Skeletal muscle satellite cell (primary cell): ENCODE measurements around the gene MRPL3.

Experiments used
- H3K27me3 ChIP-seq: 2 replicates; pipeline ENCODE4 v1.7.0; 2013; ENCODE audit warnings: low read length; ENCODE audit not compliant: control insufficient read depth, insufficient read depth
- H3K36me3 ChIP-seq: 2 replicates; pipeline ENCODE4 v1.7.0; 2013; ENCODE audit warnings: mild to moderate bottlenecking, control low read depth, low read length; ENCODE audit not compliant: insufficient read depth
- H3K4me1 ChIP-seq: 2 replicates; pipeline ENCODE4 v1.7.0; 2013; ENCODE audit warnings: low read length; ENCODE audit not compliant: control insufficient read depth, insufficient read depth
- H3K4me2 ChIP-seq: 2 replicates; pipeline ENCODE4 v1.7.0; 2013; ENCODE audit warnings: mild to moderate bottlenecking, low read length
- H3K4me3 ChIP-seq: 2 replicates; pipeline ENCODE4 v1.7.0; 2013; ENCODE audit warnings: low read length
- H3K9ac ChIP-seq: 2 replicates; pipeline ENCODE4 v1.7.0; 2013; ENCODE audit warnings: mild to moderate bottlenecking, low read depth, low read length, moderate library complexity
- H3K9me3 ChIP-seq: replicated peaks from 2 replicates; pipeline ENCODE4 v1.7.0; 2013; ENCODE audit warnings: mild to moderate bottlenecking, control low read depth, low read length

MRPL3 gene

GRCh38 chr3:131538968-131539367 lies 36.2 kb upstream of the MRPL3 start:
- no peaks in the 10 kb centered on the region for H3K9me3 ChIP-seq
- no peaks in the 10 kb centered on the region for H3K36me3 ChIP-seq
- peaks cover 14% of the 10 kb centered on the region for H3K4me1 ChIP-seq
- no peak overlapping the region for H3K4me2 ChIP-seq
- H3K27me3 ChIP-seq, result no peaks in the 10 kb centered on the region
- H3K9ac ChIP-seq, result no peak overlapping the region
- no peak overlapping the region for H3K4me3 ChIP-seq

DNA sequence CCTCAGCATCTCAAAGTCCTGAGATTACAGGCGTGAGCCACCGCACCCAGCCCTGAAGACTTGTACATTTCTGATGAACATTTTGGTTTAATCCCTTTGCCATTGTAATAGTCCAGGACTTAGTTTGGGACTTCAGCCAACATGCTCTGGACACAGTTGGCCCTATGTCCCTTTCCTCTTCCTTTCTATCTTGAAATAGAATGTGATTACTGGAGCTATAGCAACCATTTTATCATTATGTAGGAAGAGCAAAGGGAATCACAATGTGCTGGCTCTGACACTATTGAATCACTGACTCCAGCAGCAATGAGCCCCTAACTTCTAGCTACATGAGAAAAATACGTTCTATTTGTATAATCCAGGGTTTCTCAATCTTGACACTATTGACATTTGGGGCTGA lies 34.8 kb upstream of the MRPL3 start:
- no peak overlapping the region for H3K4me2 ChIP-seq
- H3K4me3 ChIP-seq, result no peak overlapping the region
- peaks cover 9% of the 10 kb centered on the region for H3K4me1 ChIP-seq
- H3K27me3 ChIP-seq, result no peaks in the 10 kb centered on the region
- H3K9me3 ChIP-seq, result no peaks in the 10 kb centered on the region
- H3K9ac ChIP-seq, result no peak overlapping the region
- H3K36me3 ChIP-seq, result no peaks in the 10 kb centered on the region

- Histone ChIP-seq H3K27me3 (no peaks in the 10 kb centered on the region), H3K4me1 (peaks cover 9% of the 10 kb centered on the region), H3K4me2 (peak overlapping the region; percentile 59), H3K4me3 (peak overlapping the region; percentile 13), H3K9me3 (no peaks in the 10 kb centered on the region), H3K36me3 (no peaks in the 10 kb centered on the region), H3K9ac (peak overlapping the region; percentile 32)
Measured at GRCh38 chr3:131535596-131535995, 32.8 kb upstream of the MRPL3 start.

DNA sequence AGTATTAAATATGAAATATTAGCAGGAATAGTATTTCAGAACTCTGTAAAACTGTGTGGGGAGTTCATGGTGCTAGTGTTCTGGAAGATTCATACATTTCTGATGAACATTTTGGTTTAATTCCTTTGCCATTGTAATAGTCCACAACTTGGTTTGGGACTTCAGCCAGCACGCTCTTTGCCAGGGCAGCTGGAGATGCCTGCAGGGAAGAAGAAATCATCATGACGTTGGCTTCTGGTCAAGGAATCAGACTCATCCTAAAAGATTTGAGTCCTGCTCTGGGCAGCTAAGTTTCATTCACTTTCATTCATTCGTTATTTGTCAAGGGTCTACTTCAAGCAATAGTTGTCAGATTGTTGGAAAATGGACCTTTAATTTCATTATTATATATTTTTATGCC lies 32.4 kb upstream of the MRPL3 start:
- peak overlapping the region; percentile 59 for H3K4me2 ChIP-seq
- peak overlapping the region; percentile 32 for H3K9ac ChIP-seq
- no peaks in the 10 kb centered on the region for H3K27me3 ChIP-seq
- H3K4me1 ChIP-seq, result peaks cover 9% of the 10 kb centered on the region
- H3K4me3 ChIP-seq, result peak overlapping the region; percentile 13
- H3K36me3 ChIP-seq, result no peaks in the 10 kb centered on the region
- H3K9me3 ChIP-seq, result no peaks in the 10 kb centered on the region

DNA sequence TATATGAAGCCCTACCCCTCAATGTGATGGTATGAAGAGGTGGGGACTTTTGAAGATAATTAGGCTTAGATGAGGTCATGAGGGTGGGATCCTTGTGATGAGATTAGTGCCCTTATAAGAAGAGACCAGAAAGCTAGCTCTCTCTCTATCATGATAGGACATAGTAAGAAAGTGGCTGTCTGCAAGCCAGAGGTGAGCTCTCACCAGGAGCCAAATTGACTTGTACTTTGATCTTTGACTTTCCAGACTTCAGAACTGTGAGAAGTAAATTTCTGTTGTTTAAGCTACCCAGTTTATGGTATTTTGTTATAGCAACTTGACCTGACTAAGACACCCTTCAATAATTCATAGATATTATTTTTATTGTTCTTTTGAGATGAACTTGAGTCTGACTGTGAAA lies 29.9 kb upstream of the MRPL3 start:
- H3K4me2 ChIP-seq, result no peak overlapping the region
- no peaks in the 10 kb centered on the region for H3K9me3 ChIP-seq
- H3K27me3 ChIP-seq, result no peaks in the 10 kb centered on the region
- no peak overlapping the region for H3K4me3 ChIP-seq
- H3K36me3 ChIP-seq, result no peaks in the 10 kb centered on the region
- peaks cover 9% of the 10 kb centered on the region for H3K4me1 ChIP-seq
- no peak overlapping the region for H3K9ac ChIP-seq

DNA sequence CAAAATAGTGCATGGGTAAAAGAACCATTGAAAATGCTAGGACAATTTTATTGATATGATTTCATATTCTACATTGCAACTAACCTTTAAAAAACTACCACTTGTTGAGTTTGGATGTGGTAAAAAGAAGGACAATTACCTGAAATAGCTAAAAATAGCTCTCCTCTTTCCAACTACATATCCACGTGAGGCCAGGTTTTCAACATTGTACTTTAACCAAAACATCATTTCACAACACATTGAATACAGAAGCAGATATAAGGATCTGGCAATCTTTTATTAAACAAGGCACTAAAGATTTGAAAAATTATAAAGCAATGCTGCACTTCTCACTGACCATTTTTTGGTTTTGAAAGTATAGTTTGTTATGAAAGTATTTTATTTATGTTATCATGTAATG lies 28.1 kb upstream of the MRPL3 start:
- Histone ChIP-seq H3K36me3 (no peaks in the 10 kb centered on the region), H3K4me1 (peaks cover 11% of the 10 kb centered on the region), H3K9me3 (no peaks in the 10 kb centered on the region), H3K4me3 (no peak overlapping the region), H3K9ac (no peak overlapping the region), H3K27me3 (no peaks in the 10 kb centered on the region), H3K4me2 (no peak overlapping the region)

DNA sequence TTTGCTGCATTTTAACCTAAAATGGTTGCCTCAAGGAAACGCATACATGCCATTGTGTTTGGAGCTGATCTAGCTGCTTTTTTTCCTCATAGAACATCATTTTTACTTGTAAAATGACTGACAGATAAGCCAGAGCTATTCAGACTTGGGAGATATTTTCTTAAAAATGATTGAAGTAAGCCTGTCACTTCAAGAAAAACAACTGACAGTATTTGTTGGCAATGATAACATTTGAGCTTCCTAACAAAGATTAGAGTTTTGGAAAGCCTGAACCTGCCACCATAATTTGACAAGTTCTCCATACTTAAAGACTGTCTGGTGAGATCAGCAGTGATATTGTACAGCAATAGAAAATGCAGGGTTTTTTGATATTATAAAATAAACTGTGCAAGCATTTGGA lies 27.6 kb upstream of the MRPL3 start:
- H3K36me3 ChIP-seq, result no peaks in the 10 kb centered on the region
- H3K4me3 ChIP-seq, result no peak overlapping the region
- H3K9ac ChIP-seq, result no peak overlapping the region
- H3K27me3 ChIP-seq, result no peaks in the 10 kb centered on the region
- H3K4me1 ChIP-seq, result peaks cover 9% of the 10 kb centered on the region
- H3K9me3 ChIP-seq, result no peaks in the 10 kb centered on the region
- H3K4me2 ChIP-seq, result no peak overlapping the region

DNA sequence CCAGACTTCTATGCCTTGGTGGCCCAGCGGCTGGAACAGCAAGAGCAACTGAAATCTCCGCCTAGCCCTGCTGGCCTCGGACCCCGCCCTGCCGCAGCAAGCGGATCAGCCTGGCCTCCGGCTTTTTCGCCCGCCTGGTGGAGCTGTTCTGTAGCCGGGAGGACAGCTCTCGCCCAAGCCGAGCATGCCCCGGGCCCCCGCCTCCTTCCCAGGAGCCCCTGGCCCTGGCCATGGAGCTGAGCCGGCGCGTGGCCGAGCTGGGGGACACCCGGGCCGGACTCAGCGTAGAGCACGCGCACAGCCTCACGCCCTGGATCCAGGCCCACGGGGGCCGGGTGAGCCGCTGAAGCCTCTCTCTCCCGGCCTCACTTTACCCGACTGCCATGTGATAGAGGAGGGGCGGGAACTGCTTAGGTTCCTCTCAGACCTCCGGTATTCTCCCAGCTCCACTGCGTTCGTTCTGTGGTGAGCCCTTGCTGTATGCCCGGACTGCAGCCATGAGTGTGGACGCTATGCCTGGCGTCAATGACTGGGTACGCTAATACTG lies 24.1 kb upstream of the MRPL3 start:
- Histone ChIP-seq H3K36me3 (no peaks in the 10 kb centered on the region), H3K27me3 (peaks cover under 1% of the 10 kb centered on the region), H3K9me3 (no peaks in the 10 kb centered on the region), H3K4me3 (peak overlapping the region; percentile 77), H3K4me1 (peaks cover 6% of the 10 kb centered on the region), H3K9ac (peak overlapping the region; percentile 77), H3K4me2 (peak overlapping the region; percentile 96)

GRCh38 chr3:131518680-131519079 lies 15.9 kb upstream of the MRPL3 start:
- H3K4me2 ChIP-seq, result no peak overlapping the region
- peaks cover 3% of the 10 kb centered on the region for H3K27me3 ChIP-seq
- H3K36me3 ChIP-seq, result no peaks in the 10 kb centered on the region
- H3K9ac ChIP-seq, result no peak overlapping the region
- no peak overlapping the region for H3K4me3 ChIP-seq
- H3K9me3 ChIP-seq, result no peaks in the 10 kb centered on the region
- H3K4me1 ChIP-seq, result no peaks in the 10 kb centered on the region

GRCh38 chr3:131505421-131505820 lies 2.6 kb upstream of the MRPL3 start:
- peaks cover 19% of the 10 kb centered on the region for H3K4me1 ChIP-seq

GRCh38 chr3:131503320-131503635 lies 507 bp upstream of the MRPL3 start:
- H3K4me3 ChIP-seq, result peak overlapping the region; percentile 88

More at GRCh38 chr3:131505421-131505820, 2.6 kb upstream of the MRPL3 start:
- H3K27me3 ChIP-seq, result peaks cover 5% of the 10 kb centered on the region
- H3K4me2 ChIP-seq, result no peak overlapping the region
- no peaks in the 10 kb centered on the region for H3K9me3 ChIP-seq
- no peak overlapping the region for H3K4me3 ChIP-seq
- H3K36me3 ChIP-seq, result peaks cover 6% of the 10 kb centered on the region
- H3K9ac ChIP-seq, result no peak overlapping the region

DNA sequence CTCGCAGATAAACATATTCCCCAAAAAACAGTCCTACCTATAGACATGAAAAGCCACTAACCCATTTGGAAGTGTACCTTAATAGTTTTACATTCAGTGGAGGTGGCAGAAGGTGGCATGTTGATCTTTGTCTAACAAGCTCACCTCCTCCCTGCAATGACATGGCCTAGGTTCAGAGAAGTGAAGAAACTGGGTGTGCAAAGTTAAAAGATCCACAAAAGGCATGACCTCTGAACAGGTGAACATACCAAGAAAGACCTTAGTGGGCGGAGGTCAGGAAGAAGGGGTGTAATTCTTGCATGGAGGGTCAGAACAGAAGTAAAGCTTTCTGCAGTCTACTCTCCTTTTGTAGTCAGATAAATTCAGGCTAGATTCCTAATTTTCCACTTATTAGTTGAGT lies 822 bp downstream of the MRPL3 start:
- H3K4me2 ChIP-seq, result peak overlapping the region; percentile 78

More at GRCh38 chr3:131503320-131503635, 507 bp upstream of the MRPL3 start:
- no peaks in the 10 kb centered on the region for H3K9me3 ChIP-seq
- peaks cover 19% of the 10 kb centered on the region for H3K4me1 ChIP-seq
- peaks cover 3% of the 10 kb centered on the region for H3K27me3 ChIP-seq
- H3K36me3 ChIP-seq, result peaks cover 20% of the 10 kb centered on the region
- peak overlapping the region; percentile 78 for H3K4me2 ChIP-seq
- peak overlapping the region; percentile 94 for H3K9ac ChIP-seq

More for the DNA sequence above, 822 bp downstream of the MRPL3 start:
- Histone ChIP-seq H3K4me3 (peak overlapping the region; percentile 88), H3K27me3 (no peaks in the 10 kb centered on the region), H3K9me3 (no peaks in the 10 kb centered on the region), H3K9ac (peak overlapping the region; percentile 94), H3K4me1 (peaks cover 19% of the 10 kb centered on the region), H3K36me3 (peaks cover 31% of the 10 kb centered on the region)
